Gastroesophageal sphincter (tissue), 4 donors: ENCODE results near the gene THYN1. TPM values are rescaled to one million over a fixed set of nuclear protein-coding genes. Genes with fewer than 3 reads are reported as not detected.
A peak's percentile ranks its signal among the peaks of the same experiment; 100 is the strongest.

Experiments used
- ATAC-seq: fragments of 150-250 bp; one replicate; pipeline ENCODE4 v1.9.1; 2016; ENCODE audit warnings: mild to moderate bottlenecking, moderate library complexity
- H3K27ac ChIP-seq, 4 donors: fragments of 200-600 bp; sonication (generic) in 3 of 4; 1 replicate in 3 of 4; 2 replicates in 1 of 4; pipeline ENCODE4 v1.5.1; 2016 to 2019
- H3K27me3 ChIP-seq: fragments of 200-600 bp; sonication (generic); one replicate; pipeline ENCODE4 v1.5.1; 2019
- H3K36me3 ChIP-seq, 2 donors: fragments of 200-600 bp; sonication (generic); one replicate each; pipeline ENCODE4 v1.5.1; 2019; ENCODE audit warnings: control low read depth in 1 of 2
- H3K4me1 ChIP-seq, 3 donors: fragments of 200-600 bp; sonication (generic); 1 replicate in 2 of 3; 2 replicates in 1 of 3; pipeline ENCODE4 v1.5.1; 2016 to 2019; ENCODE audit warnings: control low read depth in 2 of 3
- H3K4me3 ChIP-seq, 2 donors: fragments of 200-600 bp; sonication (generic); one replicate each; pipeline ENCODE4 v1.5.1; 2019; ENCODE audit warnings: mild to moderate bottlenecking in 1 of 2, moderate library complexity in 1 of 2
- H3K9me3 ChIP-seq, 3 donors: fragments of 200-600 bp; sonication (generic); one replicate each; pipeline ENCODE4 v1.5.1; 2017 to 2019; ENCODE audit warnings: control low read depth in 2 of 3
- EP300 ChIP-seq: sonication (generic); formaldehyde crosslinking; IDR thresholded peaks from one replicate; pipeline ENCODE4 v1.6.1; 2017; ENCODE audit warnings: antibody characterized with exemption, mild to moderate bottlenecking
- POLR2A ChIP-seq, 2 donors: fragments of 450-650 bp; IDR thresholded peaks; one replicate each; pipeline ENCODE4 v1.6.1; 2017; ENCODE audit warnings: antibody characterized with exemption in 2 of 2, mild to moderate bottlenecking in 2 of 2, moderate library complexity in 1 of 2
- POLR2AphosphoS5 ChIP-seq: sonication (generic); formaldehyde crosslinking; IDR thresholded peaks from one replicate; pipeline ENCODE4 v1.6.1; 2017; ENCODE audit warnings: antibody characterized with exemption
- WGBS, 2 donors: methylation state at CpG; one replicate each; pipeline ENCODE4 v1.1.5; 2018; ENCODE audit warnings: low coverage in 1 of 2; 5-methylcytosine and 5-hydroxymethylcytosine counted together
- total RNA-seq, 4 donors: library from RNA; depleted of rRNA; stranded (reverse); fragments of >200 nt; gene quantifications; one replicate each; pipeline ENCODE4 v1.1.0, GENCODE V29; 2016
- TF ChIP-seq, protein P1 (sequence below), 4 experiments: fragments of 200-600 bp in 2 of 4; fragments of 450-650 bp in 2 of 4; sonication (generic) in 1 of 4; IDR thresholded peaks; one replicate each; pipeline ENCODE4 v1.5.1; 2017 to 2019; ENCODE audit warnings: antibody characterized with exemption in 4 of 4, mild to moderate bottlenecking in 2 of 4, moderate library complexity in 2 of 4

Gene THYN1
- total RNA-seq, 4 donors from 2014 or later, result 54.0 to 74.4 (median 55.4) TPM

GRCh38 chr11:134291196-134291595 is 38.0 kb upstream of the THYN1 start:
- no peaks in the 10 kb centered on the region for H3K36me3 ChIP-seq

GRCh38 chr11:134290646-134291045 is 37.5 kb upstream of the THYN1 start:
- ATAC-seq, result no peak
- Histone ChIP-seq H3K27me3 (no peaks in the 10 kb centered on the region), H3K4me1 (peaks cover 0 to 6% (median 0%) of the 10 kb centered on the region in 3 donors), H3K4me3 (no peak overlapping the region), H3K27ac (no peak overlapping the region), H3K9me3 (no peaks in the 10 kb centered on the region), H3K36me3 (no peaks in the 10 kb centered on the region)
- TF ChIP-seq POLR2AphosphoS5 (no peak), EP300 (no peak), POLR2A (IDR thresholded peaks at IDR 0.05) (no peak)
- TF ChIP-seq, protein P1, sequence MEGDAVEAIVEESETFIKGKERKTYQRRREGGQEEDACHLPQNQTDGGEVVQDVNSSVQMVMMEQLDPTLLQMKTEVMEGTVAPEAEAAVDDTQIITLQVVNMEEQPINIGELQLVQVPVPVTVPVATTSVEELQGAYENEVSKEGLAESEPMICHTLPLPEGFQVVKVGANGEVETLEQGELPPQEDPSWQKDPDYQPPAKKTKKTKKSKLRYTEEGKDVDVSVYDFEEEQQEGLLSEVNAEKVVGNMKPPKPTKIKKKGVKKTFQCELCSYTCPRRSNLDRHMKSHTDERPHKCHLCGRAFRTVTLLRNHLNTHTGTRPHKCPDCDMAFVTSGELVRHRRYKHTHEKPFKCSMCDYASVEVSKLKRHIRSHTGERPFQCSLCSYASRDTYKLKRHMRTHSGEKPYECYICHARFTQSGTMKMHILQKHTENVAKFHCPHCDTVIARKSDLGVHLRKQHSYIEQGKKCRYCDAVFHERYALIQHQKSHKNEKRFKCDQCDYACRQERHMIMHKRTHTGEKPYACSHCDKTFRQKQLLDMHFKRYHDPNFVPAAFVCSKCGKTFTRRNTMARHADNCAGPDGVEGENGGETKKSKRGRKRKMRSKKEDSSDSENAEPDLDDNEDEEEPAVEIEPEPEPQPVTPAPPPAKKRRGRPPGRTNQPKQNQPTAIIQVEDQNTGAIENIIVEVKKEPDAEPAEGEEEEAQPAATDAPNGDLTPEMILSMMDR (IDR thresholded peaks at IDR 0.05), result no peak
- WGBS, 2 donors, result 73 to 90% methylated on average over 5 to 6 of the region's 7 CpGs

More at GRCh38 chr11:134291196-134291595, 38.0 kb upstream of the THYN1 start:
- H3K9me3 ChIP-seq, result no peaks in the 10 kb centered on the region
- no peaks in the 10 kb centered on the region for H3K27me3 ChIP-seq
- no peak overlapping the region for H3K4me3 ChIP-seq
- no peak overlapping the region for H3K27ac ChIP-seq
- TF ChIP-seq POLR2AphosphoS5, result no peak
- TF ChIP-seq, protein P1 (IDR thresholded peaks at IDR 0.05), result no peak
- TF ChIP-seq EP300, result no peak
- TF ChIP-seq POLR2A (IDR thresholded peaks at IDR 0.05), result no peak
- 33 to 95% methylated on average over 1 to 6 of the region's 6 CpGs for WGBS, 2 donors
- H3K4me1 ChIP-seq, result peaks cover 0 to 6% (median 0%) of the 10 kb centered on the region in 3 donors
- ATAC-seq, result no peak

DNA sequence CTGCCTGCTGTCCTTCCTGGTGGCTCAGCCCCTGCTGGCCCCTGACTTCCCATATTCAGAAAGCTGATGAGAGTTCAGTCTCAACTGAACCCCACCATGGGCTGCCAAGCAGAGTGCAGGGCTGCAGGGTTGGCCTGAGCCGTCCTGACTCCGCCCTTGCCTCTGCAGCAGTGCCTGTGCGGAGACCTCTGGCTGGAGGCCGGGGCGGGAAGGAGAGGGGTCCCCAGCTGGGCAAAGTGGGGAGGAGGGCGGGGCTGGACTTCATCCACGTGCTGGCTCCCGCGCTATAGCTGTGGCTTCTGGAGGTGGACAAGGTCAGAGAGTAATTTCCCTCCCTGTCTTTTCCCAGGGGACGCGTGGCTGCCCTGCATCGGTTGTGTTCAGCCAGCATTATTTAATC is 36.6 kb upstream of the THYN1 start:
- Histone ChIP-seq H3K4me1 (peaks cover 0 to 6% (median 0%) of the 10 kb centered on the region in 3 donors), H3K9me3 (no peaks in the 10 kb centered on the region), H3K27ac (no peak overlapping the region), H3K36me3 (no peaks in the 10 kb centered on the region), H3K27me3 (no peaks in the 10 kb centered on the region), H3K4me3 (no peak overlapping the region)
- 0 to 42% methylated on average over 1 to 3 of the region's 12 CpGs for WGBS, 2 donors
- ATAC-seq, result peak; percentile 38
- TF ChIP-seq POLR2A (IDR thresholded peaks at IDR 0.05) (no peak), EP300 (no peak)

GRCh38 chr11:134289167-134289566 is 36.0 kb upstream of the THYN1 start:
- Histone ChIP-seq H3K27me3 (no peaks in the 10 kb centered on the region), H3K36me3 (no peaks in the 10 kb centered on the region), H3K4me3 (no peak overlapping the region), H3K9me3 (no peaks in the 10 kb centered on the region), H3K4me1 (peaks cover 0 to 6% (median 0%) of the 10 kb centered on the region in 3 donors), H3K27ac (no peak overlapping the region)
- WGBS, 2 donors, result 74 to 86% methylated on average over 4 of the region's 4 CpGs
- TF ChIP-seq POLR2A (IDR thresholded peaks at IDR 0.05), result no peak
- no peak for TF ChIP-seq POLR2AphosphoS5
- no peak for TF ChIP-seq EP300
- TF ChIP-seq, protein P1 (IDR thresholded peaks at IDR 0.05), result no peak
- no peak for ATAC-seq

DNA sequence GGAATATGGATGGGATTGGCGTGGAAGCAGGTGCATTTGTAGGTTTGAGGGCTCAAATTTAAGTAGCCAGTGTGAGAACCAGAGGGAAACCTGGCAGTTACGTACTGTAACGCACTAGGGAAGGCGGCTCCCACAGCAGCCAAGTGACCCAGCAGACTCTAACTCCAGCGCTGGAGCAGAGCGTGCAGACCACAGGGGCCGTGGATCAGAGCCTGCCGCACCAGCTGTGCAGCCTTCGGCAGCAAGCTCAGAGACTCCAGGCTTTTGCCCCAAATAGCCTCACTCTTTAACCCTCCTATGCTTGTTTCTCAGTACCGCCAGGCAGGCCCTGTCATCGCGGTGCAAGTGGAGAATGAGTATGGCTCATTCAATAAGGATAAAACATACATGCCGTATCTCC is 35.3 kb upstream of the THYN1 start:
- 93 to 97% methylated on average over 10 to 13 of the region's 13 CpGs for WGBS, 2 donors
- Histone ChIP-seq H3K9me3 (no peaks in the 10 kb centered on the region), H3K27me3 (no peaks in the 10 kb centered on the region), H3K4me3 (no peak overlapping the region), H3K36me3 (no peaks in the 10 kb centered on the region), H3K27ac (no peak overlapping the region), H3K4me1 (peaks cover 0 to 6% (median 0%) of the 10 kb centered on the region in 3 donors)
- no peak for TF ChIP-seq EP300
- TF ChIP-seq POLR2A (IDR thresholded peaks at IDR 0.05), result no peak
- no peak for TF ChIP-seq POLR2AphosphoS5
- TF ChIP-seq, protein P1 (IDR thresholded peaks at IDR 0.05), result no peak
- no peak for ATAC-seq
